C1 segment of cervical spinal cord (tissue), 14 donors: ENCODE results near the gene SGCD.
A peak's percentile ranks its signal among the peaks of the same experiment; 100 is the strongest.

Source experiments
- DNase-seq, 14 donors: peaks; one replicate each; lab custom pipeline; 2025; lab: John Stamatoyannopoulos, UW

SGCD gene

GRCh38 chr5:156400231-156400986 is 73.4 kb downstream of the SGCD start:
- no peak for DNase-seq

GRCh38 chr5:156401804-156402203 is 74.8 kb downstream of the SGCD start:
- DNase-seq, result no peak

- DNase-seq, result no peak
Measured at GRCh38 chr5:156402387-156402921, 75.5 kb downstream of the SGCD start.

- no peak for DNase-seq
Measured at GRCh38 chr5:156405988-156406387, 79.0 kb downstream of the SGCD start.

GRCh38 chr5:156407251-156407650 is 80.3 kb downstream of the SGCD start:
- DNase-seq, result no peak

GRCh38 chr5:156409834-156410233 is 82.9 kb downstream of the SGCD start:
- DNase-seq, result no peak

- DNase-seq, result no peak
Measured at GRCh38 chr5:156411185-156411613, 84.2 kb downstream of the SGCD start.

- DNase-seq, result no peak
Measured at GRCh38 chr5:156411957-156412356, 85.0 kb downstream of the SGCD start.

GRCh38 chr5:156414391-156414790 is 87.4 kb downstream of the SGCD start:
- no peak for DNase-seq

GRCh38 chr5:156419661-156420060 is 92.7 kb downstream of the SGCD start:
- DNase-seq, result no peak

GRCh38 chr5:156420665-156421064 is 93.7 kb downstream of the SGCD start:
- no peak for DNase-seq

GRCh38 chr5:156421798-156422197 is 94.8 kb downstream of the SGCD start:
- no peak for DNase-seq

- no peak for DNase-seq
Measured at GRCh38 chr5:156423597-156423996, 96.6 kb downstream of the SGCD start.

GRCh38 chr5:156427315-156427714 is 100.4 kb downstream of the SGCD start:
- no peak for DNase-seq

GRCh38 chr5:156431956-156432829 is 105.2 kb downstream of the SGCD start:
- DNase-seq, result no peak

- no peak for DNase-seq
Measured at GRCh38 chr5:156432830-156433105, 105.8 kb downstream of the SGCD start.

GRCh38 chr5:156434471-156434870 is 107.5 kb downstream of the SGCD start:
- DNase-seq, result no peak

GRCh38 chr5:156435101-156435500 is 108.1 kb downstream of the SGCD start:
- no peak for DNase-seq

GRCh38 chr5:156438076-156438475 is 111.1 kb downstream of the SGCD start:
- peak in 1 of 14 donors; percentile 7 for DNase-seq

- no peak for DNase-seq
Measured at GRCh38 chr5:156444753-156445291, 117.9 kb downstream of the SGCD start.

- no peak for DNase-seq
Measured at GRCh38 chr5:156446526-156446925, 119.6 kb downstream of the SGCD start.

GRCh38 chr5:156450778-156451177 is 123.8 kb downstream of the SGCD start:
- no peak for DNase-seq
